ENCODE results near the gene SETBP1. TPM values are rescaled to one million over a fixed set of nuclear protein-coding genes. Genes with fewer than 3 reads are reported as not detected.

The SETBP1 gene
- total RNA-seq, 1 experiment from 2014 or later, result 2.7 TPM

DNA sequence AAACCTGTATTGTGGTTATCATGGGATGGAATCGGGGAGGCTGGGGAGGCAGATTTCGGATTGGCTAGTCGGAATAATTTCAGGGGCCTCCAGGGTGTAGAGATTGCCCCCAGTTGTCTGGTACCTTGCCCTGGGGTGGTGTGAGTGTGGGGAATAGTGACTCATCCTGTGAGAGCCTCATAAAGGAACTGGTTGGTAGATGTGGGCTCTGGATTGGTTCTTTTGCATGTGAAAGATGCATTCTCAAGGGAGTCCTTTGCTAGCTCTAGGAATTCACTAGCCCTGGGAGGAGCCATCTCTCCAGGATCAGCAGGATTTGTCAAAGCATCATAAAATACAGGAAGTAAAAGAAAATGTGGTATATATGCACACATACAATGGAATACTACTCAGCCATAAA, 331.6 kb downstream of the SETBP1 start:
- DNase-seq (ENCODE audit: low read depth), result peak; percentile 61

DNA sequence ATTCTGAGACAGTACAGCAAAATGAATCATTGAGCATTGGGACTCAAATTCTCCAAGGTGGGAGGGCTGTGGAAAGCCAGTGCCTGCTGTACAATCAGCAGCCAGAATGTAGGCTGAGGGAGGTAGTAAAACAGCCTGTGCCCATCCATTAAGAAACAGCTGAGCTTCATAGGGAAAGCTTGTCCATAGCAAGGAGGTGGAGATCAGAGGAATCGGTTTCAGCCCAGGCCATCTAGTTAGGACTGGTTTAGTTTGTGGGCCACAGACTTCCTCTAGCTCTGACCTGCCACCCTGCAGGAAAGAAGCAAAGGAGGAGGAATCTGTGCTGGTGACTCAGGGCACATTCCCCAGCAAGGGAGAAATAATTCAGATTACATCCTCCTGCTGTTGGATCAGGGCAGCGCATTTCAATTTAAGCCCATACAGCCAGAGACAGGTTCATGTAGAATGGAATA, 333.4 kb downstream of the SETBP1 start:
- DNase-seq (ENCODE audit: low read depth), result peak; percentile 93

DNA sequence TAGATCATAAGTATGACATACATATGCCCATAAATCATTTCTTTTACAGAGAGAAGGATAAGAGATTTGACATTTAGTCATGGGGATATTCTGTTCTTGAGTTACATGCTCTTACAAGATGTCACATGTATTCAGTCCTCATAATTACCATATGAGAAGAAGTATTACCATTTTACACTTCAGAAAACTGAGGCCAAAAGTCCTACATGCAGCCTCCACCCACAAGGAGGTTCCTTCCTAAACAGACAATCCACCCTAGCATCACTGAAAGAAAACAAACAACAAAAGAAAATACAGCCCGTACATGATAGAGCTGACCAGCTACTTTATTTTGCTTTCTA, 335.1 kb downstream of the SETBP1 start:
- DNase-seq (ENCODE audit: low read depth), result no peak

DNA sequence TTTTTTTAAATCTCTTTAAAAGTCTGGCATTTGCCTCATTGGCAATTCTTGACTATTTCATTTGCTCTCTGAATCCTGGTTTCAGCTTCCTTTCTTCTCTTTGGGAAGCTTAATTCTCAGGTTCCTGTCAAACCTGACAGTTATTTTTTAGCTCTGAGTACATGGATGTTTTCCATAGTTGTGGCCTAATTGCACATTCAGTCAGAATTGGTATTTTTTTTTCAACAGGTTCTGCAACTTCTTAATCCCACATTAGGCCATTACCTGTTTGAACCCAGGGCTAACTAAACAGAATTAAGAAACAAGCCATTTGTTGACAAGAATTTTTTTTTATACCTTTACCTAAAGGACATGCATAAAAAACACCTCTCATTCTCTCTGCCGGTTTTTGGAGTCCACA, 338.8 kb downstream of the SETBP1 start:
- DNase-seq (ENCODE audit: low read depth), result no peak

DNA sequence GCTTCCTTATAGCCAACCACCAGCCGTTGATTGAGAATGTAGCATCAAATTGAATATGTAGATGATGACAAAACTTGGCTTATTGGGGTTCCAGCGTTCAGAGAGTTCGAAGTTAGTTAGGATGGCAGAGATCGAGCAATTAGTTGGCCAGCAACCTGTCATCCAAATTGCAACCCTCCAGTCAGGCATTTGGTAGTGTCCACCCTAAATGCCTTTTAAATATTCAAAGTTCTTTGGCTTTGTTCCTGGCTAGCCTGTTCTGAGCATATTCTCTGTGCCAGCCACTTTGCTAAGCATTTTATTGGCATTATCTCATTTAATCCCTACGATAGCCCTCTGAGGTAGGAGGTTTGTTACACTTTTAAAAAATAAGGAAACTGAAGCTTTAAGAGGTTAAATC, 342.8 kb downstream of the SETBP1 start:
- no peak for DNase-seq (ENCODE audit: low read depth)

DNA sequence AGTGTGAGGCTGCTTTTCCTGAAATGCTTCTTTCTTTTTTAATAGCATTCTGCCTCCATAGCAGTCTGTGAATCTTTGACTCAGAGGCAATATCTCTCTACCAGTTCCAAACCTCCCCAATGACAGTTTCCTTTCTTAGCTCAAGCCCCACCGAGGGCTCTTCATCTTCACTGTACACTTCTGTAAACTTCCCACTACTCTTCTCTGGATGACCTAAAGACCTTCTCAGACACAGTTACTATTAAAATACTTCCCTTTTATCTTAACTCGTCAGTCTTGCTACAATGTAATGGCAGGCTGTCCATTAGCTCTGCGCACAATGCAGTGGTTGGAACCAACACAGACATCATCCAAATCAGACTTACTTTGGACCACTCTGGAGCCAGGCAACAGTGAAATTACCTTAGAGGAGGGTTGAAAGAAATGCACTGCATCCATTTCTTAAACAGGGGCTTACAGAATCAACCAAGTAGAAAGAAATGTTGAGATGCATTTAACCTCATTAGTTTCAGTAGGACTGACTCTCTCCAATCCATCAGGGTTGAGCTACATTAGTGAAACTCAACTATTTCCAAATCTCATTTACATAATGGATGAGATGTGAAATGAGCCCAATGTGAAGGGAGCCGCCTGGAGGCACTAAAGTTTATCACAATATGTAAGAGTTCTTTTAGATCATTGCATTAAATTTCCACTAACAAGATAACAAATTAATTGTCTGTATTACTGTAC, 343.8 kb downstream of the SETBP1 start:
- no peak for DNase-seq (ENCODE audit: low read depth)

DNA sequence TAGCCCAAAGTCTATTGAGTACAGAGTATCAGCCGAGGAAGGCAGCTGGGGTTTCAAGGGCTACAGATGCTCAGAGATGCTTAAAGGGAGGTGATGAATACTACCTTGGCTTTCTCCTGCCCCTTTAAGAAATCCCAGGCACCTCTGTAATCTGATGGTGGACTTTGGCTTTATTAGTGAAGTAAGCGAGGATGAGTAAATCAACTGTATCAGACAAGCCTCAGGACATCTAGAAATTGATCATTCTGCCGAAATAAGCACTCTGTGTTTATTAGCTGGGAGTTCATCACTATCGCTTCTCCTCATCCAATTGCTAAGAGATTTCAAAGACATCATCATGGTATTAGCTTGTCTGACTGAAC, 344.4 kb downstream of the SETBP1 start:
- DNase-seq (ENCODE audit: low read depth), result no peak

DNA sequence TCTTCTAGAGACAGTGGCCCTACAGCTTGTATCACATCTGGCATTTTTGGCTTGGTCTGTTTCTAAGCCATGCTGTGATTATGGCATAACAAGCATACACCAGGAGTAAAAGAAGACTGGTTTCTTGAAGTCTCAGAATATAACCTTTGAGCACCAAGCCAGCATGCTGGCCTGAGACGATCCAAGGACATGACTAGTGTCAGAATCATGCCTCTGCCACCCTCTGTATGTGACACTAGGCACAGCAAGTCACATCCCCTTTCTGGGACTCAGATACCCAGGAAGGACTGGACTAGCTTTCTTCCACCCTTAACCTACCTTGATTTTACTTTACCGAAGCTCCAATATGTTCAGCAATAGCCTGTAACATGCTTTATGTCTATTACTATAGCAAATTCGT, 345.5 kb downstream of the SETBP1 start:
- DNase-seq (ENCODE audit: low read depth), result no peak

DNA sequence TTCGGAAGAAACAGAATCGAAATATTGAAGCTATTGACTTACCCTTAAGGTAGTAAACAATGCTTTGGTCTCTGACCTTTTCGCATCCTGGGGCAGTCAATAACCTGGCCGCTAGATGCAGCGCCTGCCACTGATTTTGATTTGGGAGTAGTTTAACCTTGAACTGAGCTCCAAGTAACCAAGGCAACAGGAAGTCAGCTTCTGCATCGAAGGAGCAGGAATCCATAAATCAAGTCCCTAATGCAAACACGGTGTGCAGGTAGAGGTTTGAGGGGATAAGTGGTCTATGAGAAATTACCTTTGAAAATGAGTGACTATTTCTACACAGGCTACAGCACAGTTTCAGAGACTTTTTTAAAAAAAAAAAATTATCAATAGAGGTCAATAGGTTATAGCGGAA, 353.5 kb downstream of the SETBP1 start:
- no peak for DNase-seq (ENCODE audit: low read depth)

DNA sequence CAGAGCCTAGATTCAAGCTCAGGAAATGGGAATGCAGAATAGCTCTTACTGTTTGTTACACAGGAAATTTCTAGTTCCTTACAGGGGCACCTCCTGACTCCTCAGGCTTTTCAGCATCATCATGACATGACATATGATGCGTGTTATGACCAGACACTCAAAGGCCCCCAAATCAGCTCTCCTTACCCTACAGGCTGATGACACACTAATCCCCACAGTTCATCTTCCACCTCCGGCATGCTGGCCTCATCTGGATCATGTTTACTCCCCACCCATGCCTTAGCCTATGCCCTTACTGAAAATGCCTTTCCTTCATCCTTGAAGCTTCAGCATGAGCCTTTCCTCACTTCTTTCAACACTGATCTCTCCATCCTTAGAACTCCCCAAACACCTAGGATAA, 356.9 kb downstream of the SETBP1 start:
- DNase-seq (ENCODE audit: low read depth), result no peak

DNA sequence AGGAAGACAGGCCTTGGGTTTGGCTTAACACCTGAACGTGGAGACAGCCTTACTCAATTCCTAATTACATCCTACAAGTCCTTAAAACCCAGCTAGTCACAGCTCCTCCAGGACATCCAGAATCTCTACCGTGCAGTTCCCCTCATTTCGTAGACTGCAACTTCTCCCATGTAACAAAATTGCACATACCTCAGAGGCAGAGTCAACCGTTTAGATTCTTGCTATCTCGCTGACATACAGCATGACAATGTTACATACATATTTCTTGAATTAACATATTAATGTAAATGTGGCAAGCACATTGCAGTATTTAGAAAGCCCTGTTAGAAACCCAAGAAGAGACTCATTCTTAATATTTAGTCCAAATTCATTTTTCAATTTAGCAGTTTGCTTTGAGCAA, 358.7 kb downstream of the SETBP1 start:
- no peak for DNase-seq (ENCODE audit: low read depth)

DNA sequence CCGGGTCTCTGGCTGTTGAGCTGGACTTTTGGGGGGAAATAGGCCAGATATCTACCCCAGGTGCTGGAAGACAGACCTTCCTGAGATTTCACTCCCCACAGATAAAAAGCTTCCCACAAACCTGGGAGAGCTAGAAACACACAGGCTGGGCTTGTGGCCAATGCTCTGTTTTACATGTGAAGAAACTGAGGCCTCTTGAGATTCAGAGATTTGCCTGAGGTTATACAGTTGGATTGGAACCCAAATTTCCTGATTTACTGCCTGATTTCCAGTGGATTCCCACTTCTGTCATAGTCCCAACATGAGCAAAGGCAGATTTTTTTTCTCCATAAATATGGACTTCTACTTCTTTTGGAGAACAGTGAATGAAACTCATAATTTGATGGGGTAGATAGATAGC, 360.2 kb downstream of the SETBP1 start:
- DNase-seq (ENCODE audit: low read depth), result no peak

DNA sequence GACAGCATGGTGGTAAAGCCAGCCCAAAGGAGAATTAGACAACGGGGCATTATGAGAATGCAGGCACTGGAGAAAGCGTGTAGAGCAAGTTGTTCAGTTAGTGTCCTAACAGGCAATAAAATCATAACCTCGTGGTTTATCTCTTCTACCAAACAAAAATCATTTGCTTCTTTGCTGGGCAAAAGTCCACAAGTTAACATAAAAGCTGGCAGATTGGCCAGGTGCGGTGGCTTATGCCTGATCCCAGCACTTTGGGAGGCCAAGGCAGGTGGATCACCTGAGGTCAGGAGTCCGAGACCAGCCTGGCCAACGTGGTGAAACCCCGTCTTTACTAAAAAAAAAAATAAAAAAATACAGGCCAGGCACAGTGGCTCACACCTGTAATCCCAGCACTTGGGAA, 364.1 kb downstream of the SETBP1 start:
- DNase-seq (ENCODE audit: low read depth), result no peak

DNA sequence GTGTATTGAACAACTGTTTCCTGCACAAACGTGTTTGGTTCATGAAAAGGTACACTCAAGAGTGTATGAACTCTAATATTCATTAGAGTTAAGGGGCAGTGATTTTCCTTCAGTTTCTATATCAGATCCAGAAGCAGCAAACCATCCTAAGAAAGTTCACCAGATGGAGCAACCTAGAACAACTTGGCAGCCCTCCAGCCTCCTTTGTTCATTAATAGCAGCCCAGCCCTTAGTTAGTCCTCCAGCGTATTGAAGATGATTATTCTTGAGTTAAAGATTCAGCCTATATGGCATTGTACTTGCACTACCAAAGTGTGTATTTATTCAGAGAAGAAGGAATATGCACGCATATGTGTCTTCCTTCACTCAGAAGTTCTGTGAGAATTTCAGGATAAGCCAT, 365.5 kb downstream of the SETBP1 start:
- no peak for DNase-seq (ENCODE audit: low read depth)

DNA sequence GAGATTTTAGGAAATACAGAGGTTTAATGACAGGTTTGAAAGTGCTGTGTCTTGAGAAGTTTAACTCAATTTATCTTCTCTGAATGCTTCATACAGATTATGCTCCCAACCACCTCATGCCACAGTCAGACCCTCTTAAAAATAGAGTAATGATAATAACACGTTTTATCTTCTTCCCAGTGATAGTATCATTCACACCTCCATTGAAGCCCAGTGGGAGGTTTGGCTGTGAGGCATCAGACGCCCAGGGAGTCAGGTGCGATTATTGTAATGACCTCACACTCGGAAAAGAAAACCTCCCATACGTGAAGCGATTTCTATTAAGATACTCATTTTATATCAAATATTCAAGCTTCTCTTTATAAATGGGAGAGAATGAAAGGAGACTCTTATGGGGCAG, 366.3 kb downstream of the SETBP1 start:
- DNase-seq (ENCODE audit: low read depth), result no peak

DNA sequence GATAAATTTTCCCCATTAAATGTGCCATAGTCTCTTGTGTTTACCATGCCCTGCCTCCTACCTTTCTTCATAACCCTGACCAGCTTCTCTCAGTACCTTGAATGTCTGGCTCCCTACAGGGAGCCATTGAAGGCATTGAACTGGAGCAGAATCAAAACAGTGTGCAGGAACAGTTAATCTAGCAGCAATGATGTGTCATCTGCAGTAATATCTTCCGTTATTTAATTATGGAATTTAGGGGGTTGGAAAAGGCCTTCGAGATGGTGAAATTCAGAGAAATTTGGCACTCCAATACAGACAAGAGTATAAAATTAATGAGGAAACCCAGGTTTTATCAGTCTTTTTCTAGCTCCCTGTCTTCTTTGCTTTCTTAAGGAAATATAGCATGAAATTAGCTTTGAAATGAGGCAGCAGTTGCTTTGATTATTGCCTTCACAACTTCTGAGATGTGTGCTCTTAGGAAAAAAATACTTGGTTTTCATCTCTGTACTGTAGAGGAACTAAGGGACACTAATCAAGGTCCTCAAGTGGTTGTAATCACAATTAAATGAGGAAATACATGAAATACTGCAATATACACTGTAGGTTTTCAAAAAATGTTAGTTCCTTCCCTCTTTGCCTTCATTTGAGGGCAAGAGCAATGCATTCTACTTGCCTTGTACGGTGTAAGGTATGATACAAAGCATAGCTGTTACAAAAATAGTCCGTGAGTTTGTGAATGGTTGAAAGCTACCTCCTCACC, 369.1 kb downstream of the SETBP1 start:
- no peak for DNase-seq (ENCODE audit: low read depth)

DNA sequence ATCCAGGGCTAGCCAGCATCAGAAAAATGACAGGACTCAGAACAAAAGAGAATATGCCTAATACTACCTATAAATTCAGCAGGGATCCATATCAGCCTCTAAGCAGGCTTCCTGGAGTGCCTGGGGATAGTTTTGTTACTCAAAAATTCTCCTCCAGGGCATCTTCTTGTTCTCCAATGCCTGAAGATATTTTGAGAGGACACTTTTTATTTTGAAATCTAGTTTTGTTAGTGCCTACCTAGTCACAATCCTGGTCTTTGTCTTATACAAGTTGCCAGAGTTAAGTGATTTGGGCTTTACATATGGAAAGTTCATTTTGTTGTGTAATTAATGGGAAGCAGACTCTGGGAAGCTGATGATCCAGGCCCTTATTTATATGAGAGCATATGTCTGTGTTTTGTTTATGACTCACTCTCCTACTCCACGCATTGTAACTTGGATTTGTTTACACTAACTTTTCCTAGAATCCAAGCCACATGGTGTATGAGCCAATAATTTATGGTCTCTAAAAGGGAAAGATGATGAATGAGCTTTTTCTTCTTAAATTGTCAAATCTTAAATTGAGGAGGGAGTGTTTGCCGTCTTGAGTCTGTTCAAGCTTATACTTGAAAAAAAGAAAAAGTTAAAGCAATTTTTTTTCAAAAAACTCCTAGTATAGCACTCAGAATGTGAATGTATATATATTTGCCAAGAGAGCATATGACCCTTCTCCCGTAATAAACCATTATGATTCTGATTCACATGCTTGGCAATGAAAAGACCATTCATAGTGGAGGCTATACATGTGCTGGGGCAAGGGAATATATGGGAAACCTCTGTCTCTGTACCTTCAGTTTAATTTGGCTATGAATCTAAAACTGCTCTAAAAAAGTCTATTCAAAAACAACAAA, 370.3 kb downstream of the SETBP1 start:
- DNase-seq (ENCODE audit: low read depth), result peak; percentile 87

DNA sequence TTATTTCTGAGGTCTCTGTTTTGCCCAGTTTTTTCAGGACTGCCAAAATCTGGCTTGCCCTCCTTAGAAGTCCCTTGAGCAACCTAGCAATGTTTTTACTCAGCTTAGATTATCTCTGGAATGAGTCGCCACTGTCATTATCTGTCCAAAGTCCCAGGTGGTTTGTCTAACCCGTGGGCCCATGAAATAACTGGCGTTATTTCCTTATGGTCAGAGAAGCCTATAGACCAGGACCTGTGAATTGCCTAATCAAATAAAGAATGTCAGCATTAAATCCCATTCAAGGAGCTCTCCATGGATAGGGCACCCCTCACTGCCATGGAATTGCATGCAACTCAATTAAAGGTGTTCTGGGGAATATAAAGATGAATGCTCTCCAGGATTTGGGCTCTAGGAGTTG, 373.9 kb downstream of the SETBP1 start:
- no peak for DNase-seq (ENCODE audit: low read depth)

DNA sequence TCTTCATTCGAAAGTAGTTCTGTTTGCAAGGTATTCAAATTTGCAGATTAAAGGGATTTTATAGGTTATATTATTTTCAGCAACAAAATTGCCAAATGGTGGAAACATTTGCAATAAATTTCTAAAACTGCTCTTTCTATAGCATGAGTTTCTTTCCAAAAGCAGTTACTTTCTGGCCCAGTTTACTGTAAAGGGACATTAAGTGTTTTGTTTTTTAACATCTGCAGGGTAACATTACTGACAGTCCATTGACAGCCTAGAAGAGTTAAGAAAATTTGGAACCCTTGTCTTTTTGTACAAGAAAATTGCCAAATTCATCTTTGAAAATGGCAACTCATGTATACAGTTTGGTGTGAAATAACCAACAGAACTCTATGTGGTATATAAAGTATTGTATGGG, 375.1 kb downstream of the SETBP1 start:
- DNase-seq (ENCODE audit: low read depth), result no peak

DNA sequence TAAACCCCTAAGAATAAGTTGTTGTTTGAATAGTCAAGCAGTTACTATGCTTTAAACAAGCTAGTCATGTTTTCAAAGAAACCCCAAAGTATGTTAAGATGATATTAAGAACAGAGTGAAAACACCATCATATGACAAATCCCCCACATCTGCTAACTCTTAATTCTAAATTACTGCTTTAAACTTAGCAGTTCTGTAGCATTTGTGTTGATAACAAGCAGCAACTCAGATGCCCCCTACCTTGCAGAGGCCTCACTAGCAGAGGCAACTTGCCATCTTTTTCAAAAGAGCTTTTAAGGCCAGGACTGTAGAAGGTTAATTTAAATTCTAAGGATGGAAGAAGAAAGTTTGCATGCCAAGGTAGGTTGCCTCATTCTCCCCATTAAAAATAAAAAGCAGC, 376.2 kb downstream of the SETBP1 start:
- DNase-seq (ENCODE audit: low read depth), result no peak

DNA sequence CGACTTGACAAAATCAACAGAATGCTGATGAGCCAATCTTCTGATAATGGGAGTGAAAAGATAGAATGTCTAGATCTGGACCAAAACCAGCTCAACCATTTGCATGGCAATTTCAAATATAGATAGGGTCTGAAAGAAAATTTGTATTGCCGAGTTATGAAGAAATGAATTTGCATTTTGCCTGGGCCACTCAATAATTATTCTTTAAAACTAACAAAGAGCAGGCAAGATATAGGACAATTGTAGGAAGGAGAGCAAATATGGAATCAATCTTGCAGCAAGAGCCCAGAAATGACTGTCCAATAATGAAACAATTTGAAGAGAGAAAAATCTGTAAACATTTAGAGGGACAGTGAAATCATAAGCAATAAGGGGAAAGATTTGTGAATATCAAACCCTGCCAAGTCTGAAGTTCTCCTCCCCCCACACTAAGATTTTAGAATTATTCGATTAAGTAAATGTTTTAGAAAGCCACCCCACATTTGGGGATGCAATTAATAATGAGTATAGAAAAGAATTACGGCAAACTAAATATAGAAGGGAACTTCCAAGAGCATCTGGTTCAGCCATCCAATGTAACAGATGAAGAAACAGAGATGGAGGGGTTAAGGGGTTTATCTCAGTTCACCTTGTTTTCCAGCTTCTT, 377.4 kb downstream of the SETBP1 start:
- no peak for DNase-seq (ENCODE audit: low read depth)

DNA sequence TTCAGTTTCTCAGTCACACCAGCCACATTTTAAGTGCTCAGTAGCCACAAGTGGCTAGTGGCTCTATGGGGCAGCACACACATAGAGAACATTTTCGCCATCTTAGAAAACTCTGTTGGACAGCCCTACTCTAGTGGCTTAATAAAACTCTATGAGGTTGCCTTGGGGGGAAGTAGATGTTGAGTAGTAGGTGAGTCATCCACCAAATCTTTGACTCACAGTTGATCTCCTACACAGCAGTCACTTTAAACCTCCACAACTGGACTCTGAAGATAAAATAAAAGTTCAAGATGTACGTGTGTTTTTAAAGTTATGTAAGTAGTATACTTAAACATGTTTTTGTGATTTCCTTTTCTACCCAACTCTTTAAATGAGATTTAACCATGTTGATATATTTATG, 379.0 kb downstream of the SETBP1 start:
- DNase-seq (ENCODE audit: low read depth), result peak; percentile 94
